GM12801 (cell line): ENCODE measurements around the gene TSBP1.

Source experiments
- TF ChIP-seq, protein P1 (sequence below): IDR thresholded peaks from one replicate; pipeline ENCODE4 v1.5.1; 2011; ENCODE audit warnings: control low read depth; ENCODE audit not compliant: insufficient read length; ENCODE audit errors: extremely low read depth

The TSBP1 gene

DNA sequence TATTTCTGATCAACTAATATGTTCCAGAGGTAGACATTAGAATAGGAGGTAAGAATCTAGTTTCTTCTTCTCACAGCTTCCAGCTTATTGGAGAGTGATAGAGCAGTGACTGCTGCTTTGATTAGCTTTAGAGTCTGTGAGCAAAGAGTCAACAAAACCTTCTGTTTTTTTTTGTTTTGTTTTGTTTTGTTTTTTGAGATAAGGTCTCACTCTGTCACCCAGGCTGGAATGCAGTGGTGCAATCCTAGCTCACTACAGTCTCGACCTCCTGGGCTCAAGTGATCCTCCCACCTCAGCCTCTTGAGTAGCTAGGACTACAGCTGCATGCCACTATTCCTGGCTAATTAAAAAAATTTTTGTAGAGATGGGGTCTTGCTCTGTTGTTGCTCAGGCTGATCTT, 39.3 kb downstream of the TSBP1 start:
- TF ChIP-seq, protein P1, sequence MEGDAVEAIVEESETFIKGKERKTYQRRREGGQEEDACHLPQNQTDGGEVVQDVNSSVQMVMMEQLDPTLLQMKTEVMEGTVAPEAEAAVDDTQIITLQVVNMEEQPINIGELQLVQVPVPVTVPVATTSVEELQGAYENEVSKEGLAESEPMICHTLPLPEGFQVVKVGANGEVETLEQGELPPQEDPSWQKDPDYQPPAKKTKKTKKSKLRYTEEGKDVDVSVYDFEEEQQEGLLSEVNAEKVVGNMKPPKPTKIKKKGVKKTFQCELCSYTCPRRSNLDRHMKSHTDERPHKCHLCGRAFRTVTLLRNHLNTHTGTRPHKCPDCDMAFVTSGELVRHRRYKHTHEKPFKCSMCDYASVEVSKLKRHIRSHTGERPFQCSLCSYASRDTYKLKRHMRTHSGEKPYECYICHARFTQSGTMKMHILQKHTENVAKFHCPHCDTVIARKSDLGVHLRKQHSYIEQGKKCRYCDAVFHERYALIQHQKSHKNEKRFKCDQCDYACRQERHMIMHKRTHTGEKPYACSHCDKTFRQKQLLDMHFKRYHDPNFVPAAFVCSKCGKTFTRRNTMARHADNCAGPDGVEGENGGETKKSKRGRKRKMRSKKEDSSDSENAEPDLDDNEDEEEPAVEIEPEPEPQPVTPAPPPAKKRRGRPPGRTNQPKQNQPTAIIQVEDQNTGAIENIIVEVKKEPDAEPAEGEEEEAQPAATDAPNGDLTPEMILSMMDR = no peak

DNA sequence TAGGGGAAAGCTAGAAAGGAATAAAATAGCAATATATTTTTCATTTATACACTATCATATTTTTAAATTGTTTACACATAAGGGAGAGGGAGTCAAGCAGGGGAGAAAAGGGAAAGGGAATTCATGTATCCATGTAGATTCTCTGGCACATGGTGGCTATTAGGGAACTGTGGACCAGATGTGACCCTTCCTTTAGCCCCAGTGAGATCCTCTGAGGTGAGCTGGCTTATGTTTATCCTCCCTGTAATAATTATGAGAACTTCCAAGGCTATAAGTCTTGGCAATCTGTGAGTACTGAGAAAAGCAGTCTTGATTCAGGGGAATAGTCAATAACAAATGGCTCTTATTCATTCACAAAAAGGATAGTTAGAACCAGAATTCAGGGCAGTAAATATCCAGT, 42.6 kb downstream of the TSBP1 start:
- TF ChIP-seq, protein P1 = no peak

GRCh38 chr6:32327103-32327502, 44.6 kb downstream of the TSBP1 start:
- TF ChIP-seq, protein P1 = no peak

DNA sequence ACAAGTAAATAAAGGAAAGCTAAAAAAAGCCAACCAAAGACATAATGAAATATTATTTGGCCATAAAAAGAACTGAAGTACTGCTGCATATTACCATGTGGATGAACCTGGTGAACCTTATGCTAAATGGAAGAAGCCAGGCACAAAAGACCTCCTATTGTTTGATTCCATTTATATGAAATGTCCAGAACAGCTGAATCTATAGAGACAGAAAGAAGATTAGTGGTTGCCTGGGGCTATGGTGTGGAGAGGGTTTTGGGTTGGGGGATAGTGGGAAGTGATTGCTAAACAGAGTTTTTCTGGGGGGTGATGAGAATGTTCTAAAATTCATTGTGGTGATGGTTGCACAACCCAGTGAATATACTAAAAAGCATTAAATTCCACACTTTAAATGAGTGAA, 53.2 kb downstream of the TSBP1 start:
- TF ChIP-seq, protein P1 = no peak

- TF ChIP-seq, protein P1 = no peak
Observed at GRCh38 chr6:32317541-32317940, 54.2 kb downstream of the TSBP1 start.

- TF ChIP-seq, protein P1 = no peak
Observed at GRCh38 chr6:32313964-32314363, 57.7 kb downstream of the TSBP1 start.

DNA sequence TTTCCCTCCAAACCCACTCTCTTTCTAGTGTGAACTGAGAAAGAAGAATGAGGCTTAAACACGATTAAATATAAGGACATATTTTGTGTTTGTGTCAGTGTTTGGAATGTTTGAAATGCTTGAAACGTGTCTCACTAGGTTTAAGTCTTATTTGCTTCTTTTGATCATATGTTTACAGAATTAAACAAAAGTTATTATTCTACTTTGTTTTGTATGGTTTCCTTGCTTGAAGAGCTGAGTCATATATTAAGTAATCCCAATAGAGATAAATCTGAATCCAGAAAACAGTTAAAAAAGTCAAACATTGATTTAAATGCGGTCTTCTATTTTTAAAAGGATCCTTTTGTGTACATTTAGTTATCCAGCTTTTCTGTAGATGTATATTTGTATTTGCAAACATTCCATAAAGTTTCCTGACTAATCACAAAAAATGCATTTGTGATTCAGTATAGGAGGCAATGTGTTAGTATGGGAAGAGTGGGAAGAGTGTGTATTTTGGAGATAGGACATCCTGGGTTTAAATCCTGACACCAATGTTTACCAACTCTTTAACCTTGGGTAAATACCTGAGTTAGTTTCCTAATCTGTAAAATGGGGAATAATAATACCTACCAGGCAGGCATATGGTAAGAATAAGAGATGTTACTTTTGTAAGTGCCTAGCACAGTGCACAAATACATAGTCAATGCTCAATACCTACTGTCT, 72.9 kb downstream of the TSBP1 start:
- TF ChIP-seq, protein P1 = no peak
